ENCODE results near the gene C10orf53.

DNA sequence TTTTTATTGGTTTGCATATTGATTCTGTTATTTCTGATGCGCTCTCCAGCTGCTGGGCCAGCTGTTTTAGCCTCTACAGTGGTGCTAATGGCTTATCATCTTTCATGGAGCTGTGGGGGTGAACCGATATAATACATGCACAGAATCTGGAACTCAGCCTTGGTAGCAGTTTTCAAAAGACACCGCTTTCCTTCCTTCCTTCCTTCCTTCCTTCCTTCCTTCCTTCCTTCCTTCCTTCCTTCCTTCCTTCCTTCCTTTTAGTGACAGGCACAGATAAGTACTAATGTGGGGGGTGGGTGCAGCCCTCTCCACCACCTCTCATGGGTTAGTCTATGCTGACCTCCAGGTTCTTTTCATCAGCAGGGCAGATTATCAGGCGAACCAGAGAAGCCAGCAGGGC is 31.9 kb upstream of the C10orf53 start:
- no peak for TF ChIP-seq POLR2A (IDR thresholded peaks at IDR 0.05; ENCODE audit: low read length)
- TF ChIP-seq CHD2 (IDR thresholded peaks at IDR 0.05; ENCODE audit: low read length, partially characterized antibody) = no peak
- TF ChIP-seq, protein P1, sequence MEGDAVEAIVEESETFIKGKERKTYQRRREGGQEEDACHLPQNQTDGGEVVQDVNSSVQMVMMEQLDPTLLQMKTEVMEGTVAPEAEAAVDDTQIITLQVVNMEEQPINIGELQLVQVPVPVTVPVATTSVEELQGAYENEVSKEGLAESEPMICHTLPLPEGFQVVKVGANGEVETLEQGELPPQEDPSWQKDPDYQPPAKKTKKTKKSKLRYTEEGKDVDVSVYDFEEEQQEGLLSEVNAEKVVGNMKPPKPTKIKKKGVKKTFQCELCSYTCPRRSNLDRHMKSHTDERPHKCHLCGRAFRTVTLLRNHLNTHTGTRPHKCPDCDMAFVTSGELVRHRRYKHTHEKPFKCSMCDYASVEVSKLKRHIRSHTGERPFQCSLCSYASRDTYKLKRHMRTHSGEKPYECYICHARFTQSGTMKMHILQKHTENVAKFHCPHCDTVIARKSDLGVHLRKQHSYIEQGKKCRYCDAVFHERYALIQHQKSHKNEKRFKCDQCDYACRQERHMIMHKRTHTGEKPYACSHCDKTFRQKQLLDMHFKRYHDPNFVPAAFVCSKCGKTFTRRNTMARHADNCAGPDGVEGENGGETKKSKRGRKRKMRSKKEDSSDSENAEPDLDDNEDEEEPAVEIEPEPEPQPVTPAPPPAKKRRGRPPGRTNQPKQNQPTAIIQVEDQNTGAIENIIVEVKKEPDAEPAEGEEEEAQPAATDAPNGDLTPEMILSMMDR (IDR thresholded peaks at IDR 0.05) = no peak

All from A549 (cell line).